ENCODE data around the gene TYW5.

Gene TYW5

GRCh38 chr2:199955339-199956061 lies at the start of gene TYW5, which contains the start of gene MAIP1:
Gene TYW5 (minus strand): TSS chr2:199955491. CDS start chr2:199955470, 21 bp downstream.
Gene MAIP1 (plus strand): TSS chr2:199955582. CDS start chr2:199955799, 217 bp downstream.
- DNase-seq = peak; percentile 76 to 77

GRCh38 chr2:200003444-200003843 lies 48.2 kb upstream of the TYW5 start:
- DNase-seq = no peak

- no peak for DNase-seq
Observed at GRCh38 chr2:200000444-200001163, 45.3 kb upstream of the TYW5 start.

DNA sequence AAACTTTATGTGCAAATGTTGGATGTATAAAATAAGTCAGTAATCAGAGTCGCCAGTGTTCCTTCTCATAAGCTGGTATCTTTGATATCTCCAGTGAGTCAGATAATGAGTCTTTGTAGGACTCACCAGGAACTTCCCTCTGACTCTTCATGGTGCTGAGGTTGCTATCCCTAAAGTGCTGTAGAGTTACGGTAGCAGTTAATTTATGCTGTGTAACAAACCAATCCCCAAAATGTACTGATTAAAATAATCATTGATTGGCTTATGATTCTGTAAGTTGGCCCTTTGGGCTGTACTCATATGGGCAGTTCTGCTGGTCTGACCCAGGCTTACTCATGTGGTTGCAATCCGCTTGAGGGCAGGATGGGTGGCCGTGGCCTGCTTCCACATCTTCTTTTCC lies 43.9 kb upstream of the TYW5 start:
- no peak for DNase-seq

- DNase-seq = no peak
Observed at GRCh38 chr2:199997296-199997695, 42.0 kb upstream of the TYW5 start.

DNA sequence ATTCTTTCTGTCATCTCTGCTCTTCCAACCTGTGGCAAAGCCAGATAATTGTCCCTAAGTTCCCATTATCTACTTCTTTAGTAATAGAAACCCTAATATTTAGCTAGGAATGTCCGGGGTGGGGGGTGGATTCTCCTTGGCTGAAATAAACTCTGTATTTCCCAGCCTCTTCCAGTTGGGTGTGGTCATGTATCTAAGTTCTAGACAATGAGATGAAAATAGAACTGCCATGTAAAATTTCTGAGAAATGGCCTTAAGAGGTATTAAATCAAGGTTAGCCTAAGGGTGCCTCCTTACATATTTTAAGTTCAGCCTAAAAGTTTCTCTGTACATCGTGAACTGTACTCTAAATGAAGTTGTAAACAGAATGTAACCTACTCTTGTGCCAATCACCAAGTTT lies 39.6 kb upstream of the TYW5 start:
- no peak for DNase-seq

DNA sequence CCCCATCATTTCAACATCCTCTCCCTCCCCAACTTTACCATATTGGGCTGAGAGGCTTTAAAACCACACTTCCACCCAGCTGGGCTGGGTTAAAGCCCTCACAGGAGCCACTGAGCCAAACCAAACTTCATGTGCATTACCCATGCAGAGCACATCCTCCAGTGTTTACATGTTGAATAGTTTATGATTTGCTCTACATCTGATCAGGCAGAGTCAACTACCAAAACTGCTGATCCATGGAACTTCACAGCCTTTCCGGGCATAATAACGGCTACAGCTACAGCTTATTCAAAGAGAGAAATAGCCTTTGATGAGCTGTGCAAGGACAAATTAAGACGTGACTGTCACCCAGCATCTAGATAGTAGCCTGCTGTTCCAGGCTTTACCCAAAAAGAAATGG lies 39.1 kb upstream of the TYW5 start:
- no peak for DNase-seq

- no peak for DNase-seq
Observed at GRCh38 chr2:199992296-199992695, 37.0 kb upstream of the TYW5 start.

- no peak for DNase-seq
Observed at GRCh38 chr2:199991691-199992090, 36.4 kb upstream of the TYW5 start.

DNA sequence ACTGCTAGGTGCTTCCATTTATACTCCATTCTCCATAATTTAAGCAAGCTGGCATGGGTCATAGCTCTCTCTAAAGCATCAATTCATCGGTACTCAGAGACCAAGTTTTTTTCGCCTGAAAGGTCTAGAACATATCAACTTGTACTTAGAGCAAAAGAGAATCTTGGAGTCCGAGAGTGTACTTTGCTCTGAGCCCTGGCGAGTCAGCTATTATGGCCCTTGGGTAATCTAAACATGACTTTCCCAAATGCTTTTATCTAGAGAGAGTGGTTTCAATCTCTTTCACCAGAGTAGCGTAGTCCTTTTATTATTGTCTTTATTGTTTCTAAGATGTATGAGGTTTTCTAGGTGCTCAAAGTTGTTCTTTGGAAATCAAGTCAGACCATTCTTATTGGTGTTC lies 34.5 kb upstream of the TYW5 start:
- no peak for DNase-seq

DNA sequence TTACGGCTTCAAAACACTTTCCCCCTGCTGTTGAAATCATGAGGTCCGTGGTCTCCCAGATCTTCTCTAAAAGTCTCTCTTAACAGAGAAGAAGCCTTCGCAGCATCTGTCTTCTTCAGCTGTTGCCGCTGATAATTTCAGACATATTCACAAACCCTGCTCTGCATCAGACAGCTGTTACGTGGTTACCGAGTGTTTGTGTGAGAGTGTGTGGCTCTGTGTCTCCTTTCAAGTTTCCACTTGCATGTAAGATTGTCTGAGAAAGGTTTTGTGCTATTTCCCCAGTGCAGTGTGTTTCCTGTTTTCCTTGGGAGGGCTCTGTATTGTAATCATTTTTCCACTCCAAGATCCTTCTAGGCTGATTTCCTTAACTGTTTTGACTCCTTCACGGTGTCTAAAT lies 32.9 kb upstream of the TYW5 start:
- DNase-seq = no peak

DNA sequence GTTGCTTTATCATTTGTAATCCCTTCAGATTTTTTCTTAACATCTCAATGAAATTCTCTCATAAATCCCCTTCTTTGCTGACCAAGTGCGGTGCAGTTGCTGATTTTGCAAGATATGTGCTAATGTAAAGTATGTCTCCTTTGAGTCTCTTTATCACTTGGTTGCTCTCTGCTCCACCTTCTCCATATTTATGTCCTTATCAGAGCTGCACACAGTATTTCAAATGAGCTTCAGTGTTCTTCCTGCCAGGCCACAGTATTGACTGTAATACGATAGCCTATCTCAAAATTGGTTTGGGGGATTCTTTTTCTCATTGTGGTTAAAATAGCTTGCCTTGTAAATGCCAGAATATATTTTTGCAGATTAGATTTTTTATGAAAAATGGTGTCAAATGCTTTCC lies 32.3 kb upstream of the TYW5 start:
- no peak for DNase-seq

DNA sequence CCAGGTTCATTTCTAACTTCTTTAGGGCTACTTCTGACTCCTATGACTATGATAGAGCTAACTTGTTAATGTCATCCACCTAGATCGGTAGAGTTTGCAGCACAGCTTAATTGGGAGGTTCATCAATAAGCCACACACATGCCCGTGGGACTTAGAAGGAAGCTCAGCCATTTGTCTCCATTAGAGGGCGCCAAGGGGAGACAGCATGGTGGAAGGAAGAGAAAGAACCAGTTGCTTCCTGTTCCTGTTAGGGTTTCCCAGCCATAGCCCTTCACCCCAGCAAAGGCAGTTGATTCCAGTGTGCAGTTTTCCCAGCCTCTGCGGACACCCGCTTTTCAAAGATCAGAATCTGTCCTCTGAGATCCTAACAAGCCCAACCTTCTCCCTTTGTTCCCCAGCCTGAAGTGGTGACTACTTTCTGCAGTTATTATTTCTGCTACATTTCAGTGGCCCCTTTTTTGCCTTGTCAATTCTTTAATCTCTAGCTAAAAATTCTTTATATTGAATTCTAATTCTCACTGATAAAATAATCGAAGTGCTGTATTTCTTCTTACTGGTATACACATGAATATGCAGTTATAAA lies 30.4 kb upstream of the TYW5 start:
- peak; percentile 28 to 35 for DNase-seq

DNA sequence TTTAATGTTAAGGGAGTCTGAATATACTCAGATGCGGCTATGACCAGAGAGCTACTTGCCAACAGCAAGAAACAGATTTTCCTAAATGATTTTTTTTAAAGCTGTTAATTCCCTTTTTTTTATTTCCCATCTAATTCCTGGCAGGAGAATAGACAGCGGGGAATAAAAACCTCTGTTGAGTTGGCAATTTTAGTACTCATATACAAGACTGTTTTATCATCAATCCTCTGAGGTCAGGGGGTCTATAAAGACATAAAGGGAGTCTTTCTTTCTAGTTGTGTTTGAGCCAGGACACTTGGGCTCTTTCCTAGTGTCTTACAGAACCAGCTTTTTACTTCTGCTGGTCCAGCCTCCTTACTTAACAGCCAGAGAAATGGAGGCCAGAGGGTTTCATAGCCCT lies 29.5 kb upstream of the TYW5 start:
- no peak for DNase-seq

- DNase-seq = no peak
Observed at GRCh38 chr2:199984159-199984558, 28.9 kb upstream of the TYW5 start.

DNA sequence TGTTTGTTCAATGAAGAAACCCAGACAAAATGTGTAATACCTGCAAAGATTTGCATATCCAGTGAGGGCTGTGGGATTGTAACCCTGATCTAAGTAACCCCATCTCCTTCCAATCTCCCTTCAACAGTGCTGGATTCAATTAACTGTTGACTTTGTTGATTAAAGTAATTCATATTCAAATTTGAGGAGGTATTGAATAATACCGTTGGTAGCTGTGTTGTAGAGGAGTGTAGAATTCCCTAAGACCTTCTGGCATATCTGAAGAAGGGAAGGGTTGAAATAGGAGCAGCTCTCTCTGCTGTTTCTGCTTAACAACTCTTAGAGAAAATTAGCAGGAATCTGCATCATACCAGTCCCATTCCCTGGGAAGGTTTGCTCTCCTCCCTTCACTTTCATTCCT lies 28.2 kb upstream of the TYW5 start:
- DNase-seq = no peak

DNA sequence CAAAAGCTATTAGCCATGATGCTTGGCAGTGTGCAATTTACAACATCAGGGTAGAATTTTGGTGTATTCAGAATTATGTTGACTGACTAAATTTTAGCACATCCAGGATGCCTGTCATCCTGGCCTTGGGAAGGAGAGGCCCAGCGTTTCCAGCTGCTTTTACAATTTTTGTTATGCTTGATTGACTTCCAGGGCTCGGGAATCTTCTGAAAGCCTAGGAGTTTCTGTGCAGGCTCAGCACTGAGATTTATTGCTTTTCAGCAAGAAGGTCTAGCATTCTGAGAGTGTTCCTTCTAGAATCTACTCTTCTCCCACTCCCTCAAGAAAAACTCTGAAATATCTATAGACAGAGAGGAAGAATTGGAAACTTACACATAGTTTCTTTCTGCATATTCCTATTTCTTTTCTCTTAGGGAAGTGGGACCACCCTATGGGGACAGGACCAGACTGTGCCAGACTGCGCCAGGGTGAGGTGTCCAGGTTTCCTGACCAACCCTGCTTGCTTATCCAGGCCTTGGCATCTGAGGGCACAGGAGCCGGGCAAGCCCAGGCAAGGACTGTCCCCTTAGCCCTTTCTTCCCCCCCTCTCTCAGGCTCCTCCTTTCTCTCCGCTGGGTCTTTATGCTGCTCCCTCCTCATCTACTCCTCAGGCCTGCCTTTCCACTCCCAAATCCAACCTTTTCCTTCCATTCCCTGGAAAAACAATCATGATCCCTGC lies 27.0 kb upstream of the TYW5 start:
- no peak for DNase-seq

DNA sequence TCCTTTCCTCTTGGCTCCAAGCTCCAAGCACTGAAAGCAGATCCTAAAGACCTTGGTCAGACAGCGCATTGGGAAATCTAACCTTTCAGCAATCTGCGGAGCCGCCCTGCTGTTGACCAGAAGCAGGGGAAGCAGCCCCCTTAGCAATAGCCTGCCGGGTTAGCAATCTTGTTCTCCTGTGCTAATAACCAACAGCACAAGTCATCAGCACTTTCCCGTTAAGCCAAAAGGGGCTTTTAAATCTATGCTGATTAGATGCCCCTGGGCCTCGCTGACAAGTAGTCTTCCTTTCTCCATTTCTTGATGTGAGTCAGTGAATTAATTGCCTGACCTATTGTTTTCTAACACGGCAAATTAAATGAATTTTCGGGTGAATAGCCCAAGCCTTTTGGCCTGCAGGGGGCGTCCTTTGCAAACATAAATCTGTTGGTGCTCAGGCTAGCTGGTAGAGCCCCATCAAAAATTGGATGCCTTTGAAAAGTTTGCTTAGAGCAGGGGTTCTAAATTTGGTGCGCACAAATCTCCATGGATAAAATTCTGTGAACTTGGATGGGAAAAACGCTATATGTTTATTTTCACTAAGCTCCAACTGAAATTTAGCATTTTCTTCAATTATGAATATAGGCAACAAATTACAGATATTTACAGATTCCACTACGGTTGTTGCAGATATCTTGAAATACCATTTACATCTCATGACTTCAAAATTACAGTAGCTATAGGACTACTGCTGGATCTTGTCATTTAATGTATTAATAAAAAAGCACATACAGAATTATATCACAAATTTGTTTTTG lies 24.7 kb upstream of the TYW5 start:
- DNase-seq = peak; percentile 79 to 86

DNA sequence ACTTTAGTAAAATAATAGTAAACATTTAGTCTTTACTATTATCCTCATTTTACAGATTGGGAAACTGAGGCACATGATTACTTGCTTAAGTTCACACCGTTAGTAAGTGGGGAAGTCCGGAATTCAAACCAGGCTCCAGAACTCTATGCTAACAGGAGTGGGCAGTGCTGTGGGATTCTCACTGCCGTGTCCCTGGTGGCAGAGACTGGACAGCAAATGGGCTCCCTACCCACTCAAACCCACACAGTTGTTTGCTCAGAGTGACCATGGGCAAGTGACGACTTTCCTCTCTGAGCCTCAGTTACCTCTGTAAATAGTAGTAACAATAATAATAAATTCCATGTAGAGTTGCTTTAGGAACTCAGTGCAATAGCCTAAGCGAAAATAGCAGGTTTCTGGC lies 24.1 kb upstream of the TYW5 start:
- no peak for DNase-seq

DNA sequence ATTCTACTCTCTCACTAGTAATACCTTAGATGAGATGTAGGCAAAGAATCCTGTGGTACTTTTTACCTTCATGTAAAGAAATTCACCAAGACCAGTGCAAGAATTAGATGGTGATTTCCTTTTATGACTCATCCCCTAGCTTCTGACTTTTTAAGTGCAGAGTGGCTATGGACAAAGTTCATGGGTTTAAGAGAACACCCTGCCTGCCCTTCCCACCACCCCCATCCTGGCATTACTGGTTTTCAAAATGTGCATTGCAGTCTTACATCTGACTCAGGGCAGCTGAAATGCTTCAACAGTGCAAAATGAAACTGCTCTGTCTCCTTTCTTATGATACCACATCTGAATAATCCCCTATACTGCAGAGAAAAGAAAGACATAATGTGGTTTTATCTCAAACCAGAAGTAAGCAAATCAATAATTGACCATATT lies 22.7 kb upstream of the TYW5 start:
- no peak for DNase-seq

- no peak for DNase-seq
Observed at GRCh38 chr2:199975273-199975895, 20.1 kb upstream of the TYW5 start.

- DNase-seq = no peak
Observed at GRCh38 chr2:199973703-199974102, 18.4 kb upstream of the TYW5 start.
